ENCODE data around the gene EIF1.

EIF1 gene

DNA sequence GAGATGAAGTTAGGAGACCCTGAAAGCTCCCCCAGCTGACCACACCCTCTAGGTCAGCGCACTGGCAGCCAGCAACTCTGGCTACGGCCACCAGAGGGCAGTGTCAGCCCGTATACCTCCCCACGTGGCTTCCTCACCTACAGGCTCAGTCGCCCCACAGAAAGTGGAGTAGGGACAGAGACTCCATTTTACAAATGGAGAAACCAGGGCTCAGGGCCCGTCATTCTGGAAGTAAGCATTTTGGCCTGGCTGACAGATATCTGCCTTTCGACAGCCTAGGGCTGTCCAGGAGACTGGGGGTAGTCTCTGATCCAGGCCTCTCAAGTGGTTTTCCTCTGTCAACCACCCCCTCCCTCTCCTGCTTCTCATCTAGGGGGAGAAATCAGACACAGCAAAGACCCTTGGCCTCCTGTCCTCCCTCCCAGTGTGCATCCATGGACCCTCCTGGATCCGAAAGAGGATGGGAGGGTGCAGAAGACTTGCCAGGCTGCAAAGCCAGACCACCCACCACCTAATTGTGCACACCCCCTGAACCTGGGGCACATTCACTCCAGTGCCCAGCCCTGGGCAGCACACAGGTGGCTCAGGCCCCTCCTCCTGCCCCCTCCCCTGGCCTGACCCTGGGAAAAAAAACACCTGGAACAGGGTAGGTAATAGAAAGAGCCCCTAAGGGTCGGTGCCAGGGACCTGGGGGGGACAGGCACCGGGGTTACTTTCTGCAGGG is 49.6 kb downstream of the EIF1 start:
- peak; percentile 56 for DNase-seq

DNA sequence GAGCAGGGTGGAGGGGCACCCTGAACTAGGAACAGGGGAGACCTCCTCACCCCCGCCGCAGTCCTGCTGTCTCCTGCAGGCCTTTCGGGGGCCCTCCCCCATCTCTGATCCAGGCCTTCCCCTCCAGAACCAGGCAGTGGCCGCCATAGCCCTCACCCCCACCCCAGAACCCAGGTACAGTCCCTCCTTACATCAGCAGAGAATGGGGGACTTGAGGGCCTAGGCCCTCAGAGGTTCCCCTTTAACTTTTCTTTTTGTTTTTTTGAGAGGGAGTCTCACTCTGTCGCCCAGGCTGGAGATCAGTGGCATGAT is 50.1 kb downstream of the EIF1 start:
- no peak for DNase-seq

DNA sequence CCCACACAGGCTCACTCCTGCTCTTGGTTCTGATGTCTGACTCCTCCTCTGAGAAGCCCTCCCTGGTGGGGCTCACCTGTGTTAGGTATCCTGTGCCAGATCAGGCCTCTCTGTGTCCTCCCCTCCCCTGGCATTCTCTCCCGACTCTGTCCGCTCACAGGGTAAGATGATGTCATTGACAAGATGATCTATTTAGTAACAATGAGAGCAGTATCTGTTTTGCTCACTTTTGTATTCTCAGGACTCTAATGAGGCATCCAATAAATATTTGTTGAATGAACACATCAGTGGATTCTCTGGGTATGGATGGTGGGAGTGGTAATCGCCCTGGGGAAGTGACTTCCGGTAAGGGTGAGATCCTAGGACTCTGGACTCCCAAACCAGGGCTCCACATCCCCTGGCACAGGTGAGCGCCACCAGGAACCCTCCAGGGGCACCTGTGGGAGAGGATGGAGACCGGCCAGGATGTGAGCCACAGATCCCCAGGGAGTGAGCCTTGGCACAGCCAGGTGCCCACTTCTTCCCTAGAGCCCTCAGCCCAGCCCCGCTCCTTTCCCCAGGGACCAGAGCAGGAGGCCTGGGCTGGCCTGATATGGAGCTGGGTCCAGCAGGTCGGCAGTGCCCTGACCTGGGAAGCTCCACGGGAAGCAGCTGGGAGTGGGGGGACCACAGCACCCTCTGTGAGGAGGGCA is 51.1 kb downstream of the EIF1 start:
- DNase-seq = peak; percentile 12

DNA sequence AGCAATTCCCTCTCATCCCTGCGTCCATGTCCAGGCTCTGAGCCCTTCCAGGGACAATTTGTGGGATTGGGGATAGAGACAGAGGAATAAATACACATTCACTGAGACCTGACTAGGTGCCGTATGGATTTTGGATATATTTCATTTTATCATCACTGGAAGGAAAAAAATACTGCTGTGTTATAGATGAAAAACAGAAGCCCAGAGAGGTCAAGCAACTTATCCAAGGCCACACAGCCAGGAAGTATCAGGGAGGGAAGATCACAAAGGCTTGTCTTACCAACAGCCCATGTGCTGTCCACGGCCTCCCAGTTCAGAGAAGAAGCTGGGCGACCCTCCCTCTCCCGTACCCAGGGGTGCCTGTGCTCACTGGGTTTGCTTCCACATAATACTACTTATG is 51.8 kb downstream of the EIF1 start:
- DNase-seq = no peak

DNA sequence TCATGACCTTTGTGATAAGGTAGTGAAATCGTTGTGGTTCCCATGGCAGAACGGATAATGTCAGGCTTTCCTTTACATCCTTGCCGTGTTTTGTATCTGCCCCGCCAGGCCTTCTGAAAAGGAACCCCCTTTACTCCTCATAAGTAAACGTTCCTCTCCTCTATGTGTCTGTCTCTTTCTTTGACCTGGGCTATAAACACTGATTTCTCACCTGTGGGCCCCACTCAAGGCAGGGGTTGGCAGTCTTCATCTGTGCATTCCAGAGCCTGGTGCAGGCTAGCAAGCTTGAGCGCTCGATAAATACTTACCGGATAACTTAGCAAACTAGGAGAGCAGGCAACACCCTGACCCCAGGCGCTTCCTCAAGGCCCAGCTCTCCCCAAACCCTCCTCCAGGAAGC is 53.0 kb downstream of the EIF1 start:
- no peak for DNase-seq
